CD4-positive, CD25-positive, alpha-beta regulatory T cell (primary cell): ENCODE measurements around the gene ESPN. TPM values are rescaled to one million over a fixed set of nuclear protein-coding genes. Genes with fewer than 3 reads are reported as not detected.
"Not testable (repeated sequence)": the region's sequence is repeated elsewhere in the genome, so short reads cannot be mapped to it uniquely, and the experiment has no call there.

Experiments used
- ATAC-seq, 2 donors: fragments of 150-1000 bp; cut with Tn5 transposase; one replicate each; pipeline ENCODE4 v1.10.0; 2021; ENCODE audit warnings: low read depth in 2 of 2, moderate number of reproducible peaks in 2 of 2, moderate library complexity in 1 of 2
- DNase-seq, 3 donors: peaks; one replicate each; pipeline versions ENCODE4 v3.0.0 to v3.0.0-alpha.2; 2012 to 2022; ENCODE audit warnings: mixed read lengths in 1 of 3
- H3K27ac ChIP-seq: one replicate; pipeline ENCODE4 v1.7.0; 2013; ENCODE audit warnings: mild to moderate bottlenecking, low read length; ENCODE audit not compliant: insufficient read depth, poor library complexity, severe bottlenecking
- H3K27me3 ChIP-seq: one replicate; pipeline ENCODE4 v1.7.0; 2013; ENCODE audit warnings: low read length; ENCODE audit not compliant: control insufficient read depth, insufficient read depth
- H3K36me3 ChIP-seq: one replicate; pipeline ENCODE4 v1.7.0; 2013; ENCODE audit warnings: mild to moderate bottlenecking, low read length, moderate library complexity; ENCODE audit not compliant: control insufficient read depth, insufficient read depth
- H3K4me1 ChIP-seq: 2 replicates; pipeline ENCODE4 v1.7.0; 2013; ENCODE audit warnings: mild to moderate bottlenecking, low read length; ENCODE audit not compliant: insufficient read depth, control insufficient read depth, poor library complexity, severe bottlenecking
- H3K4me3 ChIP-seq: one replicate; pipeline ENCODE4 v1.7.0; 2013; ENCODE audit warnings: low read depth, mild to moderate bottlenecking, low read length, moderate library complexity
- H3K9me3 ChIP-seq, 2 experiments: 1 replicate in 1 of 2; 2 replicates in 1 of 2; pipeline ENCODE4 v1.7.0; 2013; ENCODE audit warnings: low read length in 2 of 2, mild to moderate bottlenecking in 1 of 2, moderate library complexity in 1 of 2; ENCODE audit not compliant: control insufficient read depth in 2 of 2
- H3K27ac Mint-ChIP-seq, 3 donors: one replicate each; pipeline ENCODE4 v1.8.0; 2020 to 2022; ENCODE audit warnings: mild to moderate bottlenecking in 3 of 3, mixed read lengths in 3 of 3, moderate library complexity in 2 of 3
- H3K27me3 Mint-ChIP-seq: one replicate; pipeline ENCODE4 v1.8.0; 2022; ENCODE audit warnings: mild to moderate bottlenecking, mixed read lengths
- H3K36me3 Mint-ChIP-seq: one replicate; pipeline ENCODE4 v1.8.0; 2020; ENCODE audit warnings: mixed read lengths
- H3K4me1 Mint-ChIP-seq, 4 donors: one replicate each; pipeline ENCODE4 v1.8.0; 2020 to 2022; ENCODE audit warnings: mixed read lengths in 4 of 4, mild to moderate bottlenecking in 1 of 4
- H3K4me3 Mint-ChIP-seq, 4 donors: one replicate each; pipeline ENCODE4 v1.8.0; 2020 to 2022; ENCODE audit warnings: mild to moderate bottlenecking in 4 of 4, mixed read lengths in 4 of 4, moderate library complexity in 3 of 4
- H3K9me3 Mint-ChIP-seq, 7 donors: one replicate each; pipeline ENCODE4 v1.8.0; 2020 to 2022; ENCODE audit warnings: mixed read lengths in 7 of 7, mild to moderate bottlenecking in 3 of 7, moderate library complexity in 2 of 7
- polyA plus RNA-seq, 4 donors: library from polyadenylated mRNA; unstranded; fragments of 300-500 nt; fragmentation: Illumina TruSeq; gene quantifications; one replicate each; pipeline ENCODE4 v1.2.3, GENCODE V29; 2021
- total RNA-seq: library from RNA; stranded (reverse); gene quantifications from one replicate; pipeline ENCODE4 v1.2.3, GENCODE V29; 2022

Gene ESPN
- total and polyA plus RNA-seq, 5 donors from 2014 or later = 0.22 to 3.7 (median 0.23) TPM

GRCh38 chr1:6434186-6434585 lies 9.6 kb downstream of the ESPN start:
- H3K4me3 Mint-ChIP-seq = no peak overlapping the region
- no peak for ATAC-seq
- Histone ChIP-seq H3K36me3 (no peaks in the 10 kb centered on the region), H3K4me1 (no peaks in the 10 kb centered on the region), H3K27ac (no peak overlapping the region), H3K4me3 (no peak overlapping the region), H3K9me3 (no peaks in the 10 kb centered on the region), H3K27me3 (no peaks in the 10 kb centered on the region)
- H3K27me3 Mint-ChIP-seq = peaks cover 47% of the 10 kb centered on the region
- peaks cover 0 to 7% (median 3%) of the 10 kb centered on the region in 4 donors for H3K4me1 Mint-ChIP-seq
- DNase-seq = no peak
- no peaks in the 10 kb centered on the region for H3K36me3 Mint-ChIP-seq
- H3K27ac Mint-ChIP-seq = no peak overlapping the region
- peaks cover 0 to 1% (median 0%) of the 10 kb centered on the region in 7 donors for H3K9me3 Mint-ChIP-seq

DNA sequence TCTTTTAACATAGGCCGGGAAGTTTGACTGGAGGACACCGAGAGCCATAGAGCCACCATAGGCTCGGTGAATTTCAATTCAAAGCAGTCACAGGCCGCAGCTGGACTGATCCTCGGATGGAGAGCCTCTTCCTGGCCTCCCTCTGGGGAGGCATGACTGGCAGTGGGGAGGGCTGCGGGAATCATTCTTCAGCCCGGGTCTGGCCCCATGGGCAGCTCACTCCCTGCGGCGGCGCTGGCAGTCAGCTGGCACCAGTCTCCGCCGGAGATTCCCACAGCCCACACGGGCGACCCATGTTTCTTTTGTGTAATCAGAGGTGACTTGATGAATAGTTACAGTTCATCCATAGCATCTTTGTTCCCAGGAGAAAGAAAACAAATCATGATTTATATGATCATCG lies 10.6 kb downstream of the ESPN start:
- H3K27ac ChIP-seq = no peak overlapping the region
- ATAC-seq = no peak
- Mint-ChIP-seq H3K27me3 (peaks cover 48% of the 10 kb centered on the region), H3K4me1 (peaks cover 0 to 11% (median 5%) of the 10 kb centered on the region in 4 donors), H3K9me3 (peaks cover 0 to 1% (median 0%) of the 10 kb centered on the region in 7 donors), H3K27ac (no peak overlapping the region), H3K36me3 (no peaks in the 10 kb centered on the region), H3K4me3 (no peak overlapping the region)
- no peak for DNase-seq
- H3K27me3 ChIP-seq = no peaks in the 10 kb centered on the region
- H3K4me3 ChIP-seq = no peak overlapping the region
- H3K36me3 ChIP-seq = no peaks in the 10 kb centered on the region
- H3K4me1 ChIP-seq = peaks cover 4% of the 10 kb centered on the region
- H3K9me3 ChIP-seq = no peaks in the 10 kb centered on the region

- Mint-ChIP-seq H3K4me3 (no peak overlapping the region), H3K27me3 (peaks cover 44% of the 10 kb centered on the region), H3K27ac (no peak overlapping the region), H3K4me1 (peaks cover 0 to 11% (median 5%) of the 10 kb centered on the region in 4 donors), H3K9me3 (peaks cover 0 to 1% (median 0%) of the 10 kb centered on the region in 7 donors), H3K36me3 (no peaks in the 10 kb centered on the region)
- no peak for ATAC-seq
- H3K4me1 ChIP-seq = peaks cover 5% of the 10 kb centered on the region
- no peaks in the 10 kb centered on the region for H3K9me3 ChIP-seq
- H3K36me3 ChIP-seq = no peaks in the 10 kb centered on the region
- H3K27ac ChIP-seq = no peak overlapping the region
- no peak for DNase-seq
- H3K4me3 ChIP-seq = no peak overlapping the region
- H3K27me3 ChIP-seq = no peaks in the 10 kb centered on the region
Observed at GRCh38 chr1:6435547-6435946, 11.0 kb downstream of the ESPN start.

DNA sequence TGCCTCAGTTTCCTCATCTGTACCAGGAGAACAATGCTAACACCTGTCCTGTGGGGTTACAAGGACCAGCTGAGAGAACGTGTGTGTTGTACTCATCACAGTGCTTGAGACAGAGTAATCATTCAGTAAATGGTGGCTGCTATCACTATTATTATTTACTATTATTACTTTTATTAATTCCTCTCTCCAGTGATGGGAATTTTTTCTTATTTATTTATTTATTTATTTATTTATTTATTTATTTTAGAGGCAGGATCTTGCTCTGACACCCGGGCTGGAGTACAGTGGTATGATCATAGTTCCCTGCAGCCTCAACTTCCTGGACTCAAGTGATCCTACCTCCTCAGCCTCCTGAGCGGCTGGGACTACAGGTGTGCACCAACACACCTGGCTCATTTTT lies 11.7 kb downstream of the ESPN start:
- not testable (repeated sequence) for H3K4me3 ChIP-seq, DNase-seq, H3K27ac Mint-ChIP-seq, H3K36me3 Mint-ChIP-seq, H3K36me3 ChIP-seq, H3K27ac ChIP-seq, H3K4me1 ChIP-seq, H3K9me3 Mint-ChIP-seq, H3K4me3 Mint-ChIP-seq, ATAC-seq, H3K9me3 ChIP-seq, H3K27me3 ChIP-seq
- Mint-ChIP-seq H3K4me1 (peaks cover 0 to 14% (median 5%) of the 10 kb centered on the region in 4 donors), H3K27me3 (peaks cover 43% of the 10 kb centered on the region)

DNA sequence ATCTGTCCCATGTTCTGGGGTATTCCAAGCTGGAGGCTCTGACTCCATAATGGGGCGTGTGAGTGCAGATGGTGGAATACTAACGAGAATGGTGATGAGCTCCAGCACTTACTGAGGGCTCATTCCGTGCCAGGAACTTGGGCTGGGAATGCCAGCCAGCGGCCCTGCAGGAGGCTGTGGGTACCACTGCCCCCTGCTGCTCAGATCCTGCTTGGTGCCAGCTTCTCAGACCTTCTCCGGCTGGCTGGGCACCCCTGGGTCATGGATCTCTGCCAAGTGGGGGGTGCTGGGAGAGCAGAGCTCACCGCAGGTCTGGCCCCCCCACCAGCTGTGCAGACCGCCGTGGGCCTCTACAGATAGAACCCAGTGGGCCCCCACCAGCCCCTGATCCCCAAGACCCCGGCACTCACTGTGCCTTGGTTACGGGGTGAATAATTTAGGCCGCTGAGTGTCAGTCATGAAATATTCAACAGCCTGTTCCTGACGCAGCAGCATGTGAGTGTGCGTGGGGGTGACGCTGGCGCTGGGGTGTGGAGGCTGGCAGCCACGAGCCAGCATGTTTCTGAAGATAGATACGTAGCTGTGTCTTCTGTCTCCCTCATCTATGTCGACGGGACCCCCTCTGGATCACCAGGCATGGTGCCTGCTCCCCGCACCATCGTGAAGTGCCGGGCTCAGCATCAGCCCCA lies 12.6 kb downstream of the ESPN start:
- not testable (repeated sequence) for H3K4me3 Mint-ChIP-seq, H3K27me3 ChIP-seq, H3K27ac ChIP-seq, H3K9me3 ChIP-seq, DNase-seq, H3K36me3 ChIP-seq, H3K4me1 ChIP-seq, H3K36me3 Mint-ChIP-seq, H3K27ac Mint-ChIP-seq, ATAC-seq, H3K9me3 Mint-ChIP-seq, H3K4me3 ChIP-seq
- H3K27me3 Mint-ChIP-seq = peaks cover 47% of the 10 kb centered on the region
- peaks cover 0 to 14% (median 5%) of the 10 kb centered on the region in 4 donors for H3K4me1 Mint-ChIP-seq

- Histone ChIP-seq H3K27me3 (peaks cover 4% of the 10 kb centered on the region), H3K27ac (no peak overlapping the region), H3K36me3 (no peaks in the 10 kb centered on the region), H3K4me3 (no peak overlapping the region), H3K9me3 (no peaks in the 10 kb centered on the region), H3K4me1 (peaks cover 10% of the 10 kb centered on the region)
- H3K9me3 Mint-ChIP-seq = no peaks in the 10 kb centered on the region
- DNase-seq = peak; percentile 65 to 71 (median 69)
- H3K4me1 Mint-ChIP-seq = peaks cover 0 to 14% (median 5%) of the 10 kb centered on the region in 4 donors
- ATAC-seq = peak; percentile 64 to 73
- H3K36me3 Mint-ChIP-seq = no peaks in the 10 kb centered on the region
- H3K27ac Mint-ChIP-seq = peak overlapping the region in 1 of 3 donors; percentile 57
- H3K27me3 Mint-ChIP-seq = peaks cover 53% of the 10 kb centered on the region
- H3K4me3 Mint-ChIP-seq = peak overlapping the region in 3 of 4 donors; percentile 52 to 57 (median 56)
Observed at GRCh38 chr1:6438047-6438525, 13.5 kb downstream of the ESPN start.

DNA sequence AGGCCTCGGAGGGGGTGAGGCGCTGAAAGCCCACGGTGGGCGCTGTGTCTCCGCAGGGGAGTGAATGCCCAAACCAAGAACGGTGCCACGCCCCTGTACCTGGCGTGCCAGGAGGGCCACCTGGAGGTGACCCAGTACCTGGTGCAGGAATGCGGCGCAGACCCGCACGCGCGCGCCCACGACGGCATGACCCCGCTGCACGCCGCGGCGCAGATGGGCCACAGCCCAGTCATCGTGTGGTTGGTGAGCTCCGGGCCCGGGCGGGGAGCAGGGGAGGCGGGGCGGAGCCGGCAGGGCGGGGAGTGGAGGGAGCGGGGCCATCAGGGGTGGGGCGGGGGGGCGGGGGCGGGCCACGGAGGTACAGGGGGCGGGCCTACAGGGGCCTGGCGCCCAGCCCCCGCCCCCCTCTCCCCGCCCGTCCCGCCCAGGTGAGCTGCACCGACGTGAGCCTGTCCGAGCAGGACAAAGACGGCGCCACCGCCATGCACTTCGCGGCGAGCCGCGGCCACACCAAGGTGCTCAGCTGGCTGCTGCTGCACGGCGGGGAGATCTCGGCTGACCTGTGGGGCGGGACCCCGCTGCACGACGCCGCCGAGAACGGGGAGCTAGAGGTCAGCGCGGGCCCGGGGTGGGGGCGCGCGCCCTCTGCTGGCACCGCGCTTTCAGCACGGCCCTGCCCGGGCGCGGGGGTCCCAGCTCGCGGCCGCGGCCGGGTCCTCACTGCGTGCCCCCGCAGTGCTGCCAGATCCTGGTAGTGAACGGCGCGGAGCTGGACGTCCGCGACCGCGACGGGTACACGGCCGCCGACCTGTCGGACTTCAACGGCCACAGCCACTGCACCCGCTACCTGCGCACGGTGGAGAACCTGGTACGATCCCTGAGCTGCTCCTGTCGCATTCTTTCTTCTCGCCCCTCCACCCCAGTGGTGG lies 15.9 kb downstream of the ESPN start:
- peaks cover 10% of the 10 kb centered on the region for H3K4me1 ChIP-seq
- no peaks in the 10 kb centered on the region for H3K9me3 ChIP-seq
- peak overlapping the region in 1 of 3 donors; percentile 76 for H3K27ac Mint-ChIP-seq
- peaks cover 64% of the 10 kb centered on the region for H3K27me3 Mint-ChIP-seq
- H3K4me3 Mint-ChIP-seq = peak overlapping the region in 3 of 4 donors; percentile 59 to 73 (median 61)
- H3K9me3 Mint-ChIP-seq = peaks cover 0 to 2% (median 0%) of the 10 kb centered on the region in 7 donors
- no peaks in the 10 kb centered on the region for H3K36me3 Mint-ChIP-seq
- H3K4me1 Mint-ChIP-seq = peaks cover 0 to 18% (median 8%) of the 10 kb centered on the region in 4 donors
- H3K4me3 ChIP-seq = no peak overlapping the region
- no peak overlapping the region for H3K27ac ChIP-seq
- ATAC-seq (peak; percentile 72 to 79), DNase-seq (peak; percentile 65 to 71 (median 71))
- H3K27me3 ChIP-seq = peaks cover 8% of the 10 kb centered on the region
- no peaks in the 10 kb centered on the region for H3K36me3 ChIP-seq
